H1 (cell line): ENCODE data around the gene EXTL2. TPM values are rescaled to one million over a fixed set of nuclear protein-coding genes. Genes with fewer than 3 reads are reported as not detected.

Experiments
- CTCF ChIA-PET: fragments of 300-600 bp; sonication (Branson Sonifier 250); formaldehyde crosslinking; loops from one replicate; lab custom pipeline; 2021; ENCODE audit not compliant: partially characterized antibody; lab: Charles Lee
- POLR2A ChIA-PET: fragments of 300-600 bp; sonication (Branson Sonifier 250); formaldehyde crosslinking; loops from one replicate; lab custom pipeline; 2021; ENCODE audit warnings: inconsistent platforms; ENCODE audit not compliant: partially characterized antibody; lab: Charles Lee
- DNase-seq, 2 experiments: peaks; one replicate each; pipeline versions ENCODE4 v3.0.0 to v3.0.0-alpha.2; 2010 to 2022; ENCODE audit warnings: low spot score in 2 of 2, low read depth in 1 of 2, mixed read lengths in 1 of 2
- FAIRE-seq: peaks from 2 replicates; lab custom pipeline; 2011; peaks lifted over from hg19 to GRCh38; lab: Jason Lieb, UNC
- H2AFZ ChIP-seq: 2 replicates; pipeline ENCODE4 v1.8.1; 2012; ENCODE audit warnings: low read length, inconsistent platforms
- H2AK5ac ChIP-seq: 2 replicates; pipeline ENCODE4 v1.6.1; 2013; ENCODE audit warnings: low read depth, low read length
- H2BK120ac ChIP-seq: replicated peaks from 2 replicates; pipeline ENCODE3; 2013; ENCODE audit warnings: low read depth, low read length, inconsistent platforms
- H2BK12ac ChIP-seq: 2 replicates; pipeline ENCODE4 v1.6.1; 2013; ENCODE audit warnings: low read depth, low read length
- H2BK15ac ChIP-seq: 2 replicates; pipeline ENCODE4 v1.6.1; 2013; ENCODE audit warnings: low read length
- H2BK20ac ChIP-seq: 2 replicates; pipeline ENCODE4 v1.6.1; 2013; ENCODE audit warnings: low read length
- H2BK5ac ChIP-seq: 2 replicates; pipeline ENCODE4 v1.6.1; 2013; ENCODE audit warnings: low read depth, low read length
- H3K14ac ChIP-seq: 2 replicates; pipeline ENCODE4 v1.6.1; 2013; ENCODE audit warnings: inconsistent platforms; ENCODE audit not compliant: insufficient read length
- H3K18ac ChIP-seq: 2 replicates; pipeline ENCODE4 v1.6.1; 2013; ENCODE audit warnings: low read length; ENCODE audit errors: extremely low read depth
- H3K23ac ChIP-seq: 2 replicates; pipeline ENCODE4 v1.6.1; 2013; ENCODE audit warnings: inconsistent platforms; ENCODE audit not compliant: insufficient read length
- H3K23me2 ChIP-seq: 2 replicates; pipeline ENCODE4 v1.6.1; 2013; ENCODE audit warnings: low read depth, low read length
- H3K27ac ChIP-seq: 2 replicates; pipeline ENCODE4 v1.6.1; 2011; ENCODE audit warnings: low read depth, low read length, inconsistent platforms
- H3K27me3 ChIP-seq, 4 experiments: replicated peaks in 1 of 4; 1 replicate in 1 of 4; 2 replicates in 3 of 4; pipeline versions ENCODE4 v1.6.1 to v1.8.1; 2011 to 2013; ENCODE audit warnings: low read length in 3 of 4, mild to moderate bottlenecking in 3 of 4, inconsistent platforms in 2 of 4, mixed read lengths in 2 of 4, moderate library complexity in 1 of 4; ENCODE audit not compliant: control insufficient read depth in 3 of 4, insufficient read depth in 3 of 4; ENCODE audit errors: extremely low read depth in 1 of 4
- H3K36me3 ChIP-seq, 4 experiments: 2 replicates each; pipeline versions ENCODE4 v1.6.1 to v1.8.1; 2011 to 2013; ENCODE audit warnings: mild to moderate bottlenecking in 4 of 4, low read length in 3 of 4, moderate library complexity in 2 of 4, control low read depth in 1 of 4, inconsistent platforms in 1 of 4; ENCODE audit not compliant: insufficient read depth in 4 of 4, control insufficient read depth in 2 of 4
- H3K4ac ChIP-seq: replicated peaks from 2 replicates; pipeline ENCODE3; 2013; ENCODE audit warnings: low read length, low read depth, mixed read lengths, inconsistent platforms; ENCODE audit not compliant: insufficient read length
- H3K4me1 ChIP-seq, 4 experiments: replicated peaks in 1 of 4; 1 replicate in 1 of 4; 2 replicates in 3 of 4; pipeline versions ENCODE4 v1.6.1 to v1.8.1; 2011 to 2013; ENCODE audit warnings: low read length in 3 of 4, inconsistent platforms in 2 of 4, mixed read lengths in 1 of 4; ENCODE audit not compliant: insufficient read depth in 4 of 4, control insufficient read depth in 3 of 4
- H3K4me2 ChIP-seq, 2 experiments: 2 replicates each; pipeline versions ENCODE4 v1.6.1 to v1.8.1; 2011 to 2013; ENCODE audit warnings: low read depth in 2 of 2, low read length in 2 of 2, control low read depth in 1 of 2, inconsistent platforms in 1 of 2, mild to moderate bottlenecking in 1 of 2; ENCODE audit not compliant: insufficient read depth in 1 of 2
- H3K4me3 ChIP-seq, 4 experiments: fragments of 200-600, 300-600 bp in 1 of 4; sonication (generic), shearing (Covaris generic), sonication (Bioruptor Twin) in 1 of 4; 2 replicates each; pipeline versions ENCODE4 v1.5.1 to v1.8.1; 2011 to 2016; ENCODE audit warnings: low read length in 4 of 4, low read depth in 3 of 4, control low read depth in 2 of 4, inconsistent platforms in 2 of 4, mild to moderate bottlenecking in 2 of 4, mixed read lengths in 1 of 4, moderate library complexity in 1 of 4; ENCODE audit not compliant: insufficient read depth in 2 of 4; ENCODE audit errors: extremely low read depth in 1 of 4
- H3K56ac ChIP-seq: replicated peaks from 2 replicates; pipeline ENCODE3; 2013; ENCODE audit warnings: low read depth, mild to moderate bottlenecking, mixed read lengths, low read length, inconsistent platforms; ENCODE audit not compliant: insufficient read length
- H3K79me1 ChIP-seq: 2 replicates; pipeline ENCODE4 v1.6.1; 2013; ENCODE audit warnings: low read depth, low read length, control low read depth
- H3K79me2 ChIP-seq, 2 experiments: 2 replicates each; pipeline versions ENCODE4 v1.6.1 to v1.8.1; 2012 to 2013; ENCODE audit warnings: low read length in 2 of 2, mild to moderate bottlenecking in 2 of 2, inconsistent platforms in 1 of 2; ENCODE audit not compliant: insufficient read depth in 2 of 2, control insufficient read depth in 1 of 2
- H3K9ac ChIP-seq, 4 experiments: replicated peaks in 1 of 4; 1 replicate in 1 of 4; 2 replicates in 3 of 4; pipeline versions ENCODE4 v1.6.1 to v1.8.1; 2011 to 2013; ENCODE audit warnings: low read depth in 3 of 4, low read length in 3 of 4, control low read depth in 2 of 4, mild to moderate bottlenecking in 2 of 4, moderate library complexity in 2 of 4, inconsistent platforms in 1 of 4; ENCODE audit errors: extremely low read depth in 1 of 4
- H3K9me3 ChIP-seq, 2 experiments: 2 replicates each; pipeline versions ENCODE4 v1.6.1 to v1.8.1; 2012 to 2013; ENCODE audit warnings: mild to moderate bottlenecking in 2 of 2, moderate library complexity in 2 of 2, control low read depth in 1 of 2, inconsistent platforms in 1 of 2, low read depth in 1 of 2, low read length in 1 of 2, mixed read lengths in 1 of 2; ENCODE audit not compliant: insufficient read depth in 2 of 2
- H4K20me1 ChIP-seq, 2 experiments: replicated peaks in 1 of 2; 2 replicates each; pipeline versions ENCODE3 to v1.8.1; 2011 to 2013; ENCODE audit warnings: inconsistent platforms in 2 of 2, low read length in 2 of 2, mild to moderate bottlenecking in 1 of 2; ENCODE audit not compliant: insufficient read depth in 2 of 2, control insufficient read depth in 1 of 2
- H4K5ac ChIP-seq: 2 replicates; pipeline ENCODE4 v1.6.1; 2013; ENCODE audit warnings: low read length, low read depth, mixed read lengths, inconsistent platforms; ENCODE audit not compliant: insufficient read length
- H4K8ac ChIP-seq: 2 replicates; pipeline ENCODE4 v1.8.0; 2013; ENCODE audit warnings: mild to moderate bottlenecking, moderate library complexity, low read length, inconsistent platforms; ENCODE audit not compliant: insufficient read depth; ENCODE audit errors: extremely low read depth
- H4K91ac ChIP-seq: replicated peaks from 2 replicates; pipeline ENCODE3; 2013; ENCODE audit warnings: low read length, mixed read lengths, inconsistent platforms; ENCODE audit not compliant: insufficient read length
- CBX8 ChIP-seq: fragments of 300-800, 300-1000 bp; sonication (generic); IDR thresholded peaks from 2 replicates; pipeline ENCODE4 v1.7.1; 2016; ENCODE audit warnings: low read depth, low read length, borderline replicate concordance
- CHD1 ChIP-seq: IDR thresholded peaks from 2 replicates; pipeline ENCODE4 v1.6.1; 2012; ENCODE audit warnings: low read depth, low read length, improper control_type of control experiment
- EZH2 ChIP-seq: fragments of 200-600 bp; sonication (generic); IDR thresholded peaks from 2 replicates; pipeline ENCODE4 v1.7.1; 2012; ENCODE audit warnings: low read depth, mild to moderate bottlenecking, moderate library complexity, low read length, inconsistent platforms; ENCODE audit not compliant: severe bottlenecking
- HDAC2 ChIP-seq, 2 experiments: fragments of 300-600 bp in 1 of 2; sonication (generic) in 1 of 2; IDR thresholded peaks; 2 replicates each; pipeline ENCODE4 v1.6.1; 2011 to 2012; ENCODE audit warnings: low read depth in 2 of 2, low read length in 2 of 2, mild to moderate bottlenecking in 2 of 2, moderate library complexity in 2 of 2, borderline replicate concordance in 1 of 2, inconsistent platforms in 1 of 2
- RAD21 ChIP-seq, 2 experiments: IDR thresholded peaks in 1 of 2; conservative IDR thresholded peaks in 1 of 2; 2 replicates each; pipeline ENCODE4 v1.6.1; 2011; ENCODE audit warnings: low read depth in 2 of 2, low read length in 2 of 2, improper control_type of control experiment in 1 of 2, inconsistent platforms in 1 of 2, mild to moderate bottlenecking in 1 of 2, moderate library complexity in 1 of 2
- SIN3A ChIP-seq, 2 experiments: IDR thresholded peaks in 1 of 2; conservative IDR thresholded peaks in 1 of 2; 2 replicates each; pipeline ENCODE4 v1.6.1; 2011 to 2012; ENCODE audit warnings: low read length in 2 of 2, improper control_type of control experiment in 1 of 2, low read depth in 1 of 2, mild to moderate bottlenecking in 1 of 2
- SP4 ChIP-seq: IDR thresholded peaks from 2 replicates; pipeline ENCODE4 v1.6.1; 2012; ENCODE audit warnings: low read length, inconsistent platforms
- YY1 ChIP-seq: IDR thresholded peaks from 2 replicates; pipeline ENCODE4 v1.6.1; 2011; ENCODE audit warnings: low read depth, mild to moderate bottlenecking, low read length
- WGBS, 2 experiments: shearing (Covaris generic) in 1 of 2; methylation state at CpG; one replicate each; pipeline versions ENCODE4 v1.1.6 to v1.1.7; 2013 to 2015; ENCODE audit warnings: low lambda C conversion rate in 2 of 2, mixed read lengths in 2 of 2, inconsistent platforms in 1 of 2, low coverage in 1 of 2, missing lambda C conversion rate in 1 of 2; ENCODE audit not compliant: insufficient replicate concordance in 2 of 2, insufficient coverage in 1 of 2, insufficient read length in 1 of 2; ENCODE audit errors: extremely low coverage in 1 of 2, missing lambda C conversion rate in 1 of 2; 5-methylcytosine and 5-hydroxymethylcytosine counted together
- polyA plus RNA-seq, 7 experiments: library from polyadenylated mRNA; depleted of rRNA in 3 of 7; stranded (reverse) in 5 of 7; unstranded in 2 of 7; fragments of >200 nt in 5 of 7; fragments of 200-250 nt in 2 of 7; gene quantifications; 1 replicate in 5 of 7; 2 replicates in 1 of 7; 4 replicates in 1 of 7; pipeline versions ENCODE4 v1.2.1 to v1.2.3, GENCODE V29; 2011 to 2013; ENCODE audit warnings: missing spikeins in 2 of 7, mixed read lengths in 2 of 7
- total RNA-seq: library from RNA; stranded (reverse); fragmentation: NEBNext Ultra II Directional; extraction: Animal tissue kit (Norgen Biotek cat#: 25700); gene quantifications from 2 replicates; pipeline ENCODE4 v1.2.1, GENCODE V29; 2021

The EXTL2 gene
- total and polyA plus RNA-seq, 2 of the 8 experiments (the other 6 are each of a cell fraction or from before 2014, with no cell fraction given): 27.1 to 54.7 TPM

DNA sequence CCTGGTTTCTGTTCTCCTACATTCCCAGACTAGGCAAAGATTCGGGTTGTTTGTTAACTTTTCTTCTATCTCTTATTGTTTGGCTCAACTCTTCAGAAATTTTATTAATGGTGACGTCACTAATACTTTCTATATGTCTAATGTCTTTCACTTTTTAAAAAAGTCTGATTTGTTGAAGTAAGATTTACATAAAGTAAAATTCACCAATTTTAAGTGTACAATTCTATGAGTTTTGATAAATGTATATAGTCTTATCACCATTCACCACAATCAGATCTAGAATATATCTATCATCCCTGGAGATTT is 27.8 kb downstream of the EXTL2 start:
- Histone ChIP-seq H3K79me1 (no peaks in the 10 kb centered on the region), H3K27me3 (peaks cover 0 to 1% (median 0%) of the 10 kb centered on the region in 4 experiments; a peak in 1 of 7 replicates), H4K91ac (no peak overlapping the region), H3K9ac (no peak overlapping the region), H3K79me2 (no peaks in the 10 kb centered on the region), H2AFZ (no peak overlapping the region), H3K18ac (no peak overlapping the region), H3K14ac (no peak overlapping the region), H2BK20ac (no peak overlapping the region), H3K56ac (no peak overlapping the region), H2AK5ac (no peak overlapping the region), H2BK12ac (no peak overlapping the region), H4K5ac (no peak overlapping the region), H3K4ac (no peak overlapping the region), H4K8ac (no peak overlapping the region), H3K36me3 (no peaks in the 10 kb centered on the region; a peak in 1 of 8 replicates), H2BK15ac (no peak overlapping the region), H3K4me1 (no peaks in the 10 kb centered on the region), H3K27ac (no peak overlapping the region), H3K4me3 (no peak overlapping the region), H3K4me2 (no peak overlapping the region), H2BK120ac (no peak overlapping the region), H3K23me2 (0 out of 2 replicates have a peak, but pooled peaks cover 2% of the 10 kb centered on the region), H3K23ac (no peak overlapping the region), H3K9me3 (no peaks in the 10 kb centered on the region), H2BK5ac (no peak overlapping the region), H4K20me1 (no peaks in the 10 kb centered on the region)
- TF ChIP-seq YY1 (no peak), HDAC2 (IDR thresholded peaks at IDR 0.05; ENCODE audit: borderline replicate concordance in 1 of 2, low read depth in 2 of 2, low read length in 2 of 2) (no peak), EZH2 (no peak), RAD21 (IDR thresholded peaks at IDR 0.05 in 1 of 2, conservative IDR thresholded peaks at IDR 0.05 in 1 of 2; ENCODE audit: low read depth in 2 of 2, low read length in 2 of 2) (no peak), SP4 (no peak), CBX8 (no peak), SIN3A (conservative IDR thresholded peaks at IDR 0.05 in 1 of 2, IDR thresholded peaks at IDR 0.05 in 1 of 2; ENCODE audit: low read depth in 1 of 2, low read length in 2 of 2) (no peak), CHD1 (no peak)
- 89% methylated on average over 2 of the region's 2 CpGs; no CpG with 5 or more reads in 1 of the 2 experiments for WGBS, 2 experiments
- no peak for FAIRE-seq
- POLR2A ChIA-PET: no interaction called here
- CTCF ChIA-PET: interaction anchor here (0.7 to 4.9 kb wide), 9 partner anchors 12 to 405 kb away, joined by 3 to 68 read pairs (median 3); no protein-coding TSS in a partner anchor
- no peak for DNase-seq
